Activated naive CD4-positive, alpha-beta T cell treated with anti-CD3 and anti-CD28 coated beads, Interleukin-2, amount 50 U/mL, for 24 hours (primary cell): ENCODE data around the gene ALG1.
"Not testable (repeated sequence)": the region's sequence is repeated elsewhere in the genome, so short reads cannot be mapped to it uniquely, and the experiment has no call there.

Experiments
- H3K27ac Mint-ChIP-seq: one replicate; pipeline ENCODE4 v1.8.0; 2021; ENCODE audit warnings: mild to moderate bottlenecking, mixed read lengths
- H3K27me3 Mint-ChIP-seq: one replicate; pipeline ENCODE4 v1.8.0; 2021; ENCODE audit warnings: mixed read lengths
- H3K36me3 Mint-ChIP-seq: one replicate; pipeline ENCODE4 v1.8.0; 2021; ENCODE audit warnings: mixed read lengths
- H3K4me1 Mint-ChIP-seq: one replicate; pipeline ENCODE4 v1.8.0; 2021; ENCODE audit warnings: mixed read lengths
- H3K4me3 Mint-ChIP-seq: one replicate; pipeline ENCODE4 v1.8.0; 2021; ENCODE audit warnings: mild to moderate bottlenecking, mixed read lengths
- H3K9me3 Mint-ChIP-seq: one replicate; pipeline ENCODE4 v1.8.0; 2021; ENCODE audit warnings: mixed read lengths

Gene ALG1

DNA sequence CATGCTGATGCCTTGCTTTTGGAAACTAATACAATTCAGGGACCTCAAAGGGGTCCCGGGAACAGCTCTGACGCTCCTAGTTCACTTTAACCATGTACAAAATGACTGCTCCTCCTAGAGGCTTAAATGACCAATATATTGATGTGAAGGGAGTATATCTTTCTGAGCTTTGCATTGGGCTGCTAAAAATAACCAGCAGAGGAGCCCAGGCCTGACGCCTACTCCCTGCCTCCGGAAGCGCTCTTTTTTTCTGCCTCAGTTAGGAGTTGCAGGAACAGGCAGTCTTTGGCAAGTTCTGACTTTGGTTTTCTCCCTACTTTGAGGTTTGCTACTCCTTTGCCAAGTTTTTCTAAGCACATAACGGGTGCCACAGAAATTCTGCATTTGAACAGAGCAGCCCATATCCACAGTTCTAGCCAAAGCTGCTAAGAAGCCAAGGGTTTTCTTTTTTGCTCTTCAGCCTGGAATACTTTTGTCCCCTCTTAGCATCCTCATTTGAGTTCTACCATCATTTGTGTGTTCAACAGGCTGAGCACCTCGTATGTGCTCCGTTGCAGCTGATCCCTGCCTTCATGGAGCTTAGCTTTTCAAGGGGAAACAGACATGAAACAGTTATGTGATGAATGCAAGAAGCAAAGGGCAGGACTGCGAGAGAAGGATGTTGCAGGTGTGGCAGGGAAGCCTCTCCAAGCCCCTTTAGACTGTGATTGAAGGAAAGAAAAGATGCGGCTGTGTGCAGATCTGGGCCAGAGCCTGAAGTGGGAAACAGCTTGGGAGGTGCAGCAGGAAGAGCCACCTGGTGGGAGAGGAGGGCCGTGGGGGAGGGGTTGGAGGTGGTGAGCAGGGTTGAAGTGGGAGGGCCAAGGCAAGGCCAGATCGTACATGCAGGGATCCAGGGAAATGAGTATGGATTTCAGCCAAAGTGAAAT lies 35.2 kb upstream of the ALG1 start:
- no peak overlapping the region for H3K4me3 Mint-ChIP-seq

DNA sequence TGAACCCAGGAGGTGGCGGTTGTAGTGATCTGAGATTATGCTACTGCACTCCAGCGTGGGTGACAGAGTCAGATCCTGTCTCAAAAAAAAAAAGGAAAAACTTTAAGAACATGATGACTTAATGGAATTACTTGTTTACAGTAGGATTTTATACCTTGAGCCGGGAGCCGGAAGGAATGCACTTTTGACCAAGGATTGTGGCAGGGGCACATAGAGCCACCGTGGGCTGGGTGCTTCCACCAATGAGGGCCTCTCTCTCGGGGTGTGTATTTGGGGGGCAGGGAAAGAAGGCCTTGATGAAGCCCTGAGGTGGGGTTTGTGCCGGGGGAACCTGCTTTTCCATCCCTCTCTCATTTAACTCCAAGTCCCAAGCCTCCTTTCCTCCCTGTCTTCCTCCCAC lies 31.2 kb upstream of the ALG1 start:
- Mint-ChIP-seq H3K36me3 (no peaks in the 10 kb centered on the region), H3K4me1 (no peaks in the 10 kb centered on the region), H3K27me3 (no peaks in the 10 kb centered on the region), H3K9me3 (no peaks in the 10 kb centered on the region), H3K27ac (no peak overlapping the region), H3K4me3 (no peak overlapping the region)

More for the DNA sequence above, 35.2 kb upstream of the ALG1 start:
- Mint-ChIP-seq H3K9me3 (no peaks in the 10 kb centered on the region), H3K27ac (no peak overlapping the region), H3K4me1 (peaks cover 27% of the 10 kb centered on the region), H3K36me3 (no peaks in the 10 kb centered on the region), H3K27me3 (no peaks in the 10 kb centered on the region)

DNA sequence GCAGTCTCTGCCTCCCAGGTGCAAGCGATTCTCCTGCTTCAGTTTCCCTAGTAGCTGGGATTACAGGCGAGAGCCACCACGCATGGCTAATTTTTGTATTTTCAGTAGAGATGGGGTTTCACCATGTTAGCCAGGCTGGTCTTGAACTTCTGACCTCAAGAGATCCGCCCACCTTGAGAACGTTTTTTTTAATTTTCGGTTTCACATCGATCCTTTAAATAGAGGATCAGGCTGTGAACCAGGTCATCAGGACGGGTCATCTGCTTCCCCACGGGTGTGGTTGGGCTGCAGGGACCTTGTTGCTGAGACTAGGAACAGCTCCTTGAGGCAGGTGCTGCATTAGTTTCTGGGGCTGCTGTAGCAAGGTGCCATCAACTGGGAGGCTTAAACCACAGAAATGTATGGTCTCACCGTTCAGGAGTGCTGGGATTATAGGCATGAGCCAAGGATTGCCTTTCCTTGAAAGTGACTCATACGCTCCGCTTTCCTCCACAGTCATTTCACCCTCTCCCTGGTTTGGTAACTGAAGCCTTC lies 30.0 kb upstream of the ALG1 start:
- Mint-ChIP-seq H3K9me3 (no peaks in the 10 kb centered on the region), H3K4me1 (no peaks in the 10 kb centered on the region), H3K4me3 (no peak overlapping the region), H3K36me3 (peaks cover 2% of the 10 kb centered on the region), H3K27me3 (no peaks in the 10 kb centered on the region), H3K27ac (no peak overlapping the region)

DNA sequence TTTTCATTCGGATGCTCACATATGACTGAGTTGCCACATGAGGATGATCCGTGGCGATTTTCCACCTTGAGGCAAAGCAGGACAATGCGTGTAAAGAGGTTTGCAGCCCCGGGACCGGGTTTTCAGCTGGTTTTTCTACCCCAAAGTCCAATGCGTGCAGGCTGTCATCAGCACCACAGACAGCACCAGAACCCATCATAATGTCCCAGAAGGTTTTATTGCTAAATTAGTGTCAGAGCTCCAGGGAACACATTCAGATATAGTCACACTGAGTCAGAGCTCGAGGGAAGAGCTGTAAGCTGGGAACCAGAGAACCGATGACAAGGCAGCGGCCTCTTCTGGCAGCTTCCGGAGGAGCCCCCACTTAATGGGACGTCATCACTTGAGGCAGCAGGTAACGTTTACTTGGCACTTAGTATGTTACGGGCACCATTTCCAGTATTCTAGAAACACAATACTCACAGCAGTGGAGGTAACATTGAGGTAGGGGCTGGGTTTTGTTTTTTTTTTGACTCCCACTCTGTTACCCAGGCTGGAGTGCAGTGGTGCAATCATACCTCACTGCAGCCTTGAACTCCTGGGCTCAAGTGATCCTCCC lies 29.0 kb upstream of the ALG1 start:
- Mint-ChIP-seq H3K4me3 (no peak overlapping the region), H3K27me3 (no peaks in the 10 kb centered on the region), H3K4me1 (no peaks in the 10 kb centered on the region), H3K9me3 (no peaks in the 10 kb centered on the region), H3K27ac (no peak overlapping the region), H3K36me3 (peaks cover 2% of the 10 kb centered on the region)

DNA sequence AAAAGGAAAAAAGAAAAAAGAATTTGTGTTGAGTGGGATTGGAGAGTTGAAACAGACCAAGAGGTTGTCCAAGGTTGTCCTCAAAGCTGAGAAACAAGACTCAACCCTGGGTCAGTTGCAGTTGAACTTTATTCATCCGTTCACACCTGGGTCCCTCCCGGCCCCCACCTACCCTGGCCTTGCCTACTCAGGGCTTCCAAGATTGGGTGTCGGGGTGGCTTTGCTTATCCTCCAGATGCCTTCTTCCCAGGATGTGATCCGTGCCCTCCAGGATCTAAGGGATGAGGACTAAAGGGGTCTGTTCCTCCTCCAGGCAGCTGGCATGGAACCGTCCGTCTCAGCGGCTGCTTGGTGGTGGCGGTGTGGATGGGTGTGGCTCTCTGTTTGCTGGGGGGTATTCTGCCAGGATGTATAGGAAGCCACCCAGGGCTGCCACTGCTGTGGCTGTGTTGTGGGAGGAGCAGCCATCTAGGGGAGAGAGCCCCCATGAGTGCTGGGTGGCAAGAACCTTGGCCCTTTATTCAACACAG lies 27.6 kb upstream of the ALG1 start:
- peaks cover 7% of the 10 kb centered on the region for H3K36me3 Mint-ChIP-seq
- H3K4me1 Mint-ChIP-seq = no peaks in the 10 kb centered on the region
- H3K27me3 Mint-ChIP-seq = no peaks in the 10 kb centered on the region
- H3K4me3 Mint-ChIP-seq = no peak overlapping the region
- H3K9me3 Mint-ChIP-seq = no peaks in the 10 kb centered on the region
- H3K27ac Mint-ChIP-seq = no peak overlapping the region

DNA sequence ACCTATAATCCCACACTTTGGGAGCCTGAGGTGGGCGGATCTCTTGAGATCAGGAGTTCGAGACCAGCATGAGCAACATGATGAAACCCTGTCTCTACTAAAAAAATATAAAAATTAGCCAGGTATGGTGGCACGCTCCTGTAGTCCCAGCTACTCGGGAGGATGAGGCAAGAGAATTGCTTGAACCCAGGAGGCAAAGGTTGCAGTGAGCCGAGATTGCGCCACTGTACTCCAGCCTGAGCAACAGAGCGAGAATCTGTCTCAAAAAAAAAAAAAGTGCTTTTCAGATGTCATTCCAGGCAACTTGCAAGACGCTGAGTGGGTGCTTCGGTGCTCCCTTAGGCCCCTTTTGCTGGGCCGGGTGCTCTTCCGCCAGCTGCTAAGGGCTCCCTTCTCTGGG lies 27.1 kb upstream of the ALG1 start:
- H3K36me3 Mint-ChIP-seq, H3K27me3 Mint-ChIP-seq, H3K4me1 Mint-ChIP-seq, H3K4me3 Mint-ChIP-seq, H3K9me3 Mint-ChIP-seq, H3K27ac Mint-ChIP-seq: not testable (repeated sequence)

DNA sequence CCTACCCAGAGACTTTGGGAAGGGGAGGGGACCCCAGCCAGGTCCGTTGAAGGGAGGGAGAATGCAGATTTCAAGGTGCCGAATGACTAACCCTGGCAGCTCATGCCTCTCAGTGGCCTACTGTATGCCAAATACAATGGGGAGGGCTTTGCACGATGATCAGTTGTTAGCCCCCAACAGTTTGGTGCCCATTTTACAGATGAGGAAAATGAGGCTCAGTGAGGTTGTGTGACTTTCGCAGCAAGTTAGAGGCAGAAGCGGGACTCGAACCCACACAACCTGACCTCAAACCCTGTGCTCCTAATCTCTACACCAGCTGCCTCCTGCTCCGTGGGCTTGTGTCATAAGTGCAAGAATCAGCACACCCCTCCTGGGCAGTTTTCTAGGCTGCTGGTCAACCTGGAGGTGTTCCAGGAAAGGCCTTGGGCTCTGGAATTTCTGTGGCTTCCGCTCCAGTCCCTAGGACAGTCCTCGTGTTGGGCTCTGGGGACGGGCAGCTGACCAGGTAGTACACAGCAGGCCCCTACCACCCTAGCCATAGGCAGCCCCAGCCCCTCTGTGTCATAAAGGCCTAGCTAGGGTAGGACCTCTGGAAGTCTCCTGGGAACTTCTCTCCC lies 26.0 kb upstream of the ALG1 start:
- Mint-ChIP-seq H3K4me3 (no peak overlapping the region), H3K36me3 (peaks cover 9% of the 10 kb centered on the region), H3K27ac (no peak overlapping the region), H3K4me1 (no peaks in the 10 kb centered on the region), H3K9me3 (no peaks in the 10 kb centered on the region), H3K27me3 (no peaks in the 10 kb centered on the region)

DNA sequence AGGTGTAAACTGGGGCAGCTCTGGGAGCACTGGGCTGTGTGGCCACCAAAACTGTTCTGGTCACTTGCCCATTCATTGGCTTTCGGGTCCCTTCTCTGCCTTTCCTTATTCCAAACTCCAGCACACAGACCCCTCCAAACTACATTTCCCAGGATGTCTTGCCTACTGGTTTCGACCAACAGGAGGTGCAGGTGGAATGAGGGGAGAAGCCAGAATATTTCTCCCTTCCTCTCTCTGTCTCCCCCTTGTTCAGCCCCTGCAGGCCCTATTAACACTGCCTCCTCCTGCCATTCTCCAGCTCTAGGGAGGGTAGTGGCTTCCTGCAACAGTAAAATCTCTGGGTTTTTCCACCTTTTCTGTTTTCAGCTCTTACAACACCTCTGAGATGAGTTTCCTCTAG lies 24.7 kb upstream of the ALG1 start:
- Mint-ChIP-seq H3K27me3 (no peaks in the 10 kb centered on the region), H3K36me3 (peaks cover 10% of the 10 kb centered on the region), H3K27ac (no peak overlapping the region), H3K9me3 (no peaks in the 10 kb centered on the region), H3K4me1 (no peaks in the 10 kb centered on the region), H3K4me3 (no peak overlapping the region)

DNA sequence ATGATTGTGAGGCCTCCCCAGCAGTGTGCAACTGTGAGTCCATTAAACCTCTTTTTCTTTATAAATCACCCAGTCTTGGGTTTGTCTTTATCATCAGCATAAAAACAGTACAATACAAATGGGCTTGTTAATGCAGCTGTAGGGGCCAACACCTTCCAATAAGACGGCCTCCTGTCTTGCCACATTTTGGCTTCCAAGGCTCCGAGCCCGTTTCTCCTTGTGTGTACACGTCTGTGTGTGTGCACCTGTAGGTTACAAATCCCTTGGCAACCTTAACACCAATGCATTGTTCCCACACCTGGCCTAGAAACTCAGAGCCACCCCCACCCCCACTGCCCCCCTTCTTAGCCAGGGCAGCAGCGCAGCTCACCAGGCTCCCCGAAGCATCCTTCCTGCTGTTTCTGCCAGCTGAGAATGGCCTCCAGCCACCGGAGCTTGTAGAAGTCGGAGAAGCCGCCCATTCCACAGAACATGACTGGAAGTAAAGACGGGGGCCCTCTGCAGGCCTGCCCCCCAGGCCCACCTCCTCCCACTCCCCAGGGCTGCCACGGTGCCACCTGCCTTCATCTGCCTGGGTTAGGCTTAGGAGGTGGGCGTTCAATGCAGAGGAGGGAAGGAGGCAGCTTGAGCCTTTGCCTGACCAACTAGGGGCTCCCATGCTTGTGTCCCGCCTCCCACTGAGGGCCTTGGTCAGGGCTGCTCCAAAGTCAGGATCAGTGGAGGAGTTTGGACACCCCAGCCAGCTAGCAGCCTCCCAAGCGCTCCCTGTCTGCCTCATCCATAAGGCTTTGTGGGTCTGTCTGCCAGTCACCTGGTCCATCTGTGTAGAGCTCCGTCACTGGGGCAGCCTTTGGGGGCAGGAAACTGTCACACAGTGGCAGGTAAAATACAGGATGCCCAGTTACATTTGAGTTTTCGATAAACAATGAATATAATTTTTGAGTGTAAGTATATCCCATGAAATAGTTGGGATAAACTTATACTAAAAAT lies 16.5 kb upstream of the ALG1 start:
- Mint-ChIP-seq H3K27me3 (no peaks in the 10 kb centered on the region), H3K27ac (no peak overlapping the region), H3K9me3 (no peaks in the 10 kb centered on the region), H3K36me3 (peaks cover 3% of the 10 kb centered on the region), H3K4me1 (no peaks in the 10 kb centered on the region), H3K4me3 (no peak overlapping the region)

DNA sequence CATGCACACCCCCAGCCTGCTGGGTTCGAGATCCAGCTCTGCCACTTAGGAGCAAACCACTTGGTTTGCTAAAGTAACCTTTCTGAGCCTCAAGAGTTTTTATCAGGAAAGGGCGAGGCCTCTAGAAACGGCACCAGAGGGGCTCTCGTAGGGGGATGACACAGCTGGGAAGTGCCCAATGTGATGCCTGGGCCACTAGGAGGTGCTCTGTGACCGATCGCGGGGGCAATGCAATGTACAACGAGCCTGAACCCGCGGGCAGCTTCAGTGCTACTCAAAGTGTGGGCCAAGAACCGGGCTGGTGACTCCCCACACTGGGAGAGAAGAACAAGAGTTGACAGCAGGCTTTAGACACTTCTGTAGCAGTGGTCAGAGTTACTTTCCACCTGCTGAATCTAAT lies 15.3 kb upstream of the ALG1 start:
- no peaks in the 10 kb centered on the region for H3K4me1 Mint-ChIP-seq
- no peak overlapping the region for H3K4me3 Mint-ChIP-seq
- no peaks in the 10 kb centered on the region for H3K27me3 Mint-ChIP-seq

DNA sequence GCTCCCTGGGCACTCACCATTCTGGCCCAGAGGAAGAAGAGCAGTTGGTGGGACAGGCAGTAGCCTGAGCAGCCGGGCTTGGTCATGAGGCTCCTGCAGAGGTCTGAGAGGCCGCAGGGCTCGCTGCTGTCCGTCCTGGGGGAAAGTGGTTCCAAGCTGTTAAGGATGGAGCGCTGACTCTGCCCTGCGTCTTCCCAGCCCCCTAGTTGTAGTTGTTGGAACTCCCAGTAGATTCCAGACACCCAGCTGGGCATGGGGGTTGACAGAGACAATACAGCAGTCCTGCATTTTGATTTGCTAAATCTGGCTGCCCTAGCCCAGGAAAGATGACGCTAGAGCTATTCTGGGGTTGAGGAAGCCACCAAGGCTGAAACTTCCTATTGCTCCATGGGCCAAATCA lies 13.2 kb upstream of the ALG1 start:
- H3K36me3 Mint-ChIP-seq = no peaks in the 10 kb centered on the region
- no peaks in the 10 kb centered on the region for H3K9me3 Mint-ChIP-seq
- H3K4me1 Mint-ChIP-seq = no peaks in the 10 kb centered on the region
- H3K27ac Mint-ChIP-seq = no peak overlapping the region
- H3K27me3 Mint-ChIP-seq = no peaks in the 10 kb centered on the region
- no peak overlapping the region for H3K4me3 Mint-ChIP-seq

More for the DNA sequence above, 15.3 kb upstream of the ALG1 start:
- no peaks in the 10 kb centered on the region for H3K36me3 Mint-ChIP-seq
- no peaks in the 10 kb centered on the region for H3K9me3 Mint-ChIP-seq
- no peak overlapping the region for H3K27ac Mint-ChIP-seq

DNA sequence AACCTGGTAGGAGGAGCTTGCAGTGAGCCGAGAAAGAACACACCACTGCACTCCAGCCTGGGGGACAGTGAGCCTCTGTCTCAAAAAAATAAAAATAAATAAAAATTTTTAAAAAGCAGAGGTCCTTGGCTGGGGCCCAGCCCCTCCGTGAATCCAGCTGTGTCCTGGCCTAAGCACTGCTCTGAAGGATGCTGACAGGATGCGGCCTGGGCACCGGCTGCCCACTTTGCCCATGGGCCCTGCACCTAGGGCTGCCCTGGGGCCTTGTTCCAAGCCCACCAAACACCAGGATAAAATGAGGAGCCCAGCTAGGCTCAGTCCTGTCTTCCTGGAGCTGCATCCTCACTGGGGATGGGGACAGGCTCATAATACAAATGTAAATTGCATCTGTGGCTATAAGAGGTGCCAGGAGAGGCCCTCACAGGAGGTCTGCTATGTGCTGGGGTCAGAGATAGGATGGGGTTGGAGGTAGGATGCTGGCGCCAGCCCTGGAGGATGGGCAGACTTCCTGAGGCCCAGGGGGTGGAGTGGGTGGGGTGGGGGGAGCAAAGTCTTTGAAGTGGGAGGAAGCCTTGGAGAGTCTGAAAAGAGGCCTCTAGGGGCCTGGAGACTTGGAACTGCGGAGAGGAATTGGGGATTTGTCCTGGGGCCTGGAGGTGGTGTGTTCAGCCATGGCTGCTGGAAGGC lies 12.1 kb upstream of the ALG1 start:
- no peaks in the 10 kb centered on the region for H3K4me1 Mint-ChIP-seq
- no peaks in the 10 kb centered on the region for H3K27me3 Mint-ChIP-seq
- H3K9me3 Mint-ChIP-seq = no peaks in the 10 kb centered on the region
- H3K36me3 Mint-ChIP-seq = no peaks in the 10 kb centered on the region
- H3K27ac Mint-ChIP-seq = no peak overlapping the region
- no peak overlapping the region for H3K4me3 Mint-ChIP-seq

DNA sequence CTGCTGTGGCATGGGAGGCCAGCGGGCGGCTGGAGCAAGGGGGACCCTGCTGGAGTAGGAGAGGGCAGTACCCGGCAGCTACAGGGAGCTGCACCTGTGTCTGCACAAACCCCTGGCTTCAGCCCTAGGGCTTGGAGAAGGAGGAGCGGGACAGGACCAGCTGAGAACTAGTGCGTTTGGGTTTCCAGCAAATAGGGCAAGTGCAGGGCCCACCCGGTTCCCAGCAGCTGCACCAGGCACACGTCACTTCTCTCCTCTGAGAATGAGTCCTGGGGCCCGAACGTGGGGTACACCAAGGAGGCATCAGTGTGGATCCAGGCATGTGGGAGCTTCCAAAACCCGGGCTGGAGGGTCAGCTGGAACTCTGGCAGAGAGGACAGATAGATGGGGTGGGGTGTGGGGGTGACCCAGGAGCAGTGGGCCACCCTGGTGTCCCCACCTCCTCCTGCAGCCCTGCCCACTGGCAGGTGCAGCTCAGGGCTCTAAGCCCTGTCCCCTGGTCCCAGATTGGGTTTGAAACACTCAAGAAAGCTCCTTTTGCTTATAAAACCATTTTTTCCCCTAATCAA lies 11.5 kb upstream of the ALG1 start:
- no peak overlapping the region for H3K27ac Mint-ChIP-seq
- H3K9me3 Mint-ChIP-seq = no peaks in the 10 kb centered on the region
- H3K36me3 Mint-ChIP-seq = no peaks in the 10 kb centered on the region
- H3K4me3 Mint-ChIP-seq = no peak overlapping the region
- H3K4me1 Mint-ChIP-seq = no peaks in the 10 kb centered on the region
- no peaks in the 10 kb centered on the region for H3K27me3 Mint-ChIP-seq

DNA sequence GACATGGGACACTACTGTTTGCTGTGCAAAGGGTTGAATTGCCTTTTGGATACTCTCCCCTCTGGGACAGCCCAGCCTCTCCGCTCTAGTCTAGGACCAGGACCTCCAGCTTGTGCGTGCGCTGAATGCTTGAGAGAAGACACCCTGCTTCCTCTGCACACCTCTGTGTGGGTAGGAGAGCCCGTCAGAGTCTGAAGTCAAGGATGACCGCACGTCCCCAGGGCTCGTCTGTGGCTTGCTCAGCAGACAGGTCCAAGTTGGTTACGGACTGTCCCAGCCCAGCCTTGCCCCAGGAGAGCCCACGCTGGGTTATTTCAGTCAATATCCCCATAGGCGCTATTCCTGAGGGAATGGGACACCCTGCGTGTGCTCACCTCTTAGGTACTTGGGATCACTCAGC lies 9.6 kb upstream of the ALG1 start:
- Mint-ChIP-seq H3K9me3 (no peaks in the 10 kb centered on the region), H3K4me3 (no peak overlapping the region), H3K27ac (no peak overlapping the region), H3K36me3 (no peaks in the 10 kb centered on the region), H3K27me3 (no peaks in the 10 kb centered on the region), H3K4me1 (no peaks in the 10 kb centered on the region)
